ENCODE data around the gene ANO9. TPM values are rescaled to one million over a fixed set of nuclear protein-coding genes. Genes with fewer than 3 reads are reported as not detected.

ANO9 gene
- total RNA-seq, 1 experiment from 2014 or later: 85.5 TPM

- H3K4me1 ChIP-seq: peaks cover 17% of the 10 kb centered on the region
Measured at GRCh38 chr11:377174-377865, 64.5 kb downstream of the ANO9 start.

GRCh38 chr11:376531-377173 is 65.2 kb downstream of the ANO9 start:
- no TSS peak for BruUV-seq (replicated peaks)
- no peak overlapping the region for H3K4me3 ChIP-seq (ENCODE audit: low read depth, low read length)
- no peaks in the 10 kb centered on the region for H3K9me3 ChIP-seq
- no peaks in the 10 kb centered on the region for H3K9me3 Mint-ChIP-seq (ENCODE audit: unreplicated experiment)
- H3K4me3 Mint-ChIP-seq (ENCODE audit: unreplicated experiment): no peak overlapping the region
- no peak for DNase-seq
- ChIA-PET POLR2A (no interaction called here), CTCF (no interaction called here)
- intact Hi-C loops (cut with micrococcal nuclease; ENCODE audit: unreplicated experiment): no loop called here
- no peak overlapping the region for H3K27ac Mint-ChIP-seq (ENCODE audit: unreplicated experiment)
- no peaks in the 10 kb centered on the region; the same call in none of the 2 replicates for H3K36me3 ChIP-seq (ENCODE audit: control insufficient read depth, insufficient read depth, low read length)
- peaks cover 17% of the 10 kb centered on the region for H3K4me1 ChIP-seq
- H3K36me3 Mint-ChIP-seq (ENCODE audit: insufficient read depth, unreplicated experiment): peaks cover 26% of the 10 kb centered on the region
- H3K4me1 Mint-ChIP-seq (ENCODE audit: low read depth, unreplicated experiment): peaks cover 8% of the 10 kb centered on the region
- TF ChIP-seq CTCF (IDR thresholded peaks at IDR 0.05; ENCODE audit: insufficient read depth in 1 of 2, low read depth in 1 of 2, low read length in 1 of 2, severe bottlenecking in 1 of 2, unreplicated experiment in 1 of 2): no peak
- H3K27me3 Mint-ChIP-seq (ENCODE audit: insufficient read depth, unreplicated experiment): no peaks in the 10 kb centered on the region
- H3K27me3 ChIP-seq (replicated peaks; ENCODE audit: control insufficient read depth, insufficient read depth, low read length): no peaks in the 10 kb centered on the region

More at GRCh38 chr11:377174-377865, 64.5 kb downstream of the ANO9 start:
- ChIA-PET POLR2A (no interaction called here), CTCF (no interaction called here)
- Mint-ChIP-seq H3K27me3 (ENCODE audit: insufficient read depth, unreplicated experiment) (no peaks in the 10 kb centered on the region), H3K36me3 (ENCODE audit: insufficient read depth, unreplicated experiment) (peaks cover 22% of the 10 kb centered on the region), H3K4me3 (ENCODE audit: unreplicated experiment) (no peak overlapping the region), H3K27ac (ENCODE audit: unreplicated experiment) (no peak overlapping the region), H3K4me1 (ENCODE audit: low read depth, unreplicated experiment) (peaks cover 8% of the 10 kb centered on the region), H3K9me3 (ENCODE audit: unreplicated experiment) (no peaks in the 10 kb centered on the region)
- no peak for TF ChIP-seq CTCF (IDR thresholded peaks at IDR 0.05; ENCODE audit: insufficient read depth in 1 of 2, low read depth in 1 of 2, low read length in 1 of 2, severe bottlenecking in 1 of 2, unreplicated experiment in 1 of 2)
- Histone ChIP-seq H3K4me3 (ENCODE audit: low read depth, low read length) (no peak overlapping the region), H3K9me3 (no peaks in the 10 kb centered on the region), H3K27me3 (replicated peaks; ENCODE audit: control insufficient read depth, insufficient read depth, low read length) (no peaks in the 10 kb centered on the region), H3K36me3 (ENCODE audit: control insufficient read depth, insufficient read depth, low read length) (no peaks in the 10 kb centered on the region; the same call in 1 of the 2 replicates)
- DNase-seq: no peak
- intact Hi-C loops (cut with micrococcal nuclease; ENCODE audit: unreplicated experiment): no loop called here
- no TSS peak for BruUV-seq (replicated peaks)

GRCh38 chr11:375065-376025 is 66.5 kb downstream of the ANO9 start:
- Mint-ChIP-seq H3K4me1 (ENCODE audit: low read depth, unreplicated experiment) (peaks cover 8% of the 10 kb centered on the region), H3K36me3 (ENCODE audit: insufficient read depth, unreplicated experiment) (peaks cover 28% of the 10 kb centered on the region), H3K4me3 (ENCODE audit: unreplicated experiment) (no peak overlapping the region), H3K27me3 (ENCODE audit: insufficient read depth, unreplicated experiment) (no peaks in the 10 kb centered on the region), H3K27ac (ENCODE audit: unreplicated experiment) (no peak overlapping the region), H3K9me3 (ENCODE audit: unreplicated experiment) (no peaks in the 10 kb centered on the region)
- Histone ChIP-seq H3K9me3 (no peaks in the 10 kb centered on the region), H3K27me3 (replicated peaks; ENCODE audit: control insufficient read depth, insufficient read depth, low read length) (no peaks in the 10 kb centered on the region), H3K4me3 (ENCODE audit: low read depth, low read length) (no peak overlapping the region), H3K36me3 (ENCODE audit: control insufficient read depth, insufficient read depth, low read length) (no peaks in the 10 kb centered on the region; the same call in none of the 2 replicates), H3K4me1 (peaks cover 15% of the 10 kb centered on the region)
- DNase-seq: no peak
- intact Hi-C loops (cut with micrococcal nuclease; ENCODE audit: unreplicated experiment): no loop called here
- no TSS peak for BruUV-seq (replicated peaks)
- no peak for TF ChIP-seq CTCF (IDR thresholded peaks at IDR 0.05; ENCODE audit: insufficient read depth in 1 of 2, low read depth in 1 of 2, low read length in 1 of 2, severe bottlenecking in 1 of 2, unreplicated experiment in 1 of 2)
- ChIA-PET POLR2A (no interaction called here), CTCF (no interaction called here)
